GM10266 (cell line): ENCODE measurements around the gene PTPN6.

ENCODE experiments used
- DNase-seq: peaks from one replicate; pipeline ENCODE4 v3.0.0; 2012; ENCODE audit errors: extremely low spot score
- TF ChIP-seq, protein P1 (sequence below): IDR thresholded peaks from 2 replicates; pipeline ENCODE4 v1.5.1; 2012; ENCODE audit warnings: mild to moderate bottlenecking, low read depth; ENCODE audit not compliant: control insufficient read depth, insufficient read depth; ENCODE audit errors: missing control alignments

The PTPN6 gene

DNA sequence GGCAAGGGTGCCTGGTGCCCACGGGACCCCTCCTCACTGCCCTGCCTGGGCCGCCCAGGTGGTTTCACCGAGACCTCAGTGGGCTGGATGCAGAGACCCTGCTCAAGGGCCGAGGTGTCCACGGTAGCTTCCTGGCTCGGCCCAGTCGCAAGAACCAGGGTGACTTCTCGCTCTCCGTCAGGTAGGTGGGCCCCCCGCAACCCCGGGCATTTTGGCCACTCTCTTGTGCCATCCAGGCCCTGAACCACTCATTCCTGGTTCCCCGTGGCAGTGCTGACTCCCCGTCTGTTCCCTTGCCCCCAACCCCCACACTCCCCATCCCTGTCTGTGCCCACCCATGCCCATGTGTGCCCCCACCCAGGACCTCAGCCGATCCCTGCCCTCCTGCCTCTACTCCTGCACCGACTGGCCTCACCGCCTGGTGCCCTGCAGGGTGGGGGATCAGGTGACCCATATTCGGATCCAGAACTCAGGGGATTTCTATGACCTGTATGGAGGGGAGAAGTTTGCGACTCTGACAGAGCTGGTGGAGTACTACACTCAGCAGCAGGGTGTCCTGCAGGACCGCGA is 480 bp downstream of the PTPN6 start:
- DNase-seq = no peak
- TF ChIP-seq, protein P1, sequence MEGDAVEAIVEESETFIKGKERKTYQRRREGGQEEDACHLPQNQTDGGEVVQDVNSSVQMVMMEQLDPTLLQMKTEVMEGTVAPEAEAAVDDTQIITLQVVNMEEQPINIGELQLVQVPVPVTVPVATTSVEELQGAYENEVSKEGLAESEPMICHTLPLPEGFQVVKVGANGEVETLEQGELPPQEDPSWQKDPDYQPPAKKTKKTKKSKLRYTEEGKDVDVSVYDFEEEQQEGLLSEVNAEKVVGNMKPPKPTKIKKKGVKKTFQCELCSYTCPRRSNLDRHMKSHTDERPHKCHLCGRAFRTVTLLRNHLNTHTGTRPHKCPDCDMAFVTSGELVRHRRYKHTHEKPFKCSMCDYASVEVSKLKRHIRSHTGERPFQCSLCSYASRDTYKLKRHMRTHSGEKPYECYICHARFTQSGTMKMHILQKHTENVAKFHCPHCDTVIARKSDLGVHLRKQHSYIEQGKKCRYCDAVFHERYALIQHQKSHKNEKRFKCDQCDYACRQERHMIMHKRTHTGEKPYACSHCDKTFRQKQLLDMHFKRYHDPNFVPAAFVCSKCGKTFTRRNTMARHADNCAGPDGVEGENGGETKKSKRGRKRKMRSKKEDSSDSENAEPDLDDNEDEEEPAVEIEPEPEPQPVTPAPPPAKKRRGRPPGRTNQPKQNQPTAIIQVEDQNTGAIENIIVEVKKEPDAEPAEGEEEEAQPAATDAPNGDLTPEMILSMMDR = no peak

DNA sequence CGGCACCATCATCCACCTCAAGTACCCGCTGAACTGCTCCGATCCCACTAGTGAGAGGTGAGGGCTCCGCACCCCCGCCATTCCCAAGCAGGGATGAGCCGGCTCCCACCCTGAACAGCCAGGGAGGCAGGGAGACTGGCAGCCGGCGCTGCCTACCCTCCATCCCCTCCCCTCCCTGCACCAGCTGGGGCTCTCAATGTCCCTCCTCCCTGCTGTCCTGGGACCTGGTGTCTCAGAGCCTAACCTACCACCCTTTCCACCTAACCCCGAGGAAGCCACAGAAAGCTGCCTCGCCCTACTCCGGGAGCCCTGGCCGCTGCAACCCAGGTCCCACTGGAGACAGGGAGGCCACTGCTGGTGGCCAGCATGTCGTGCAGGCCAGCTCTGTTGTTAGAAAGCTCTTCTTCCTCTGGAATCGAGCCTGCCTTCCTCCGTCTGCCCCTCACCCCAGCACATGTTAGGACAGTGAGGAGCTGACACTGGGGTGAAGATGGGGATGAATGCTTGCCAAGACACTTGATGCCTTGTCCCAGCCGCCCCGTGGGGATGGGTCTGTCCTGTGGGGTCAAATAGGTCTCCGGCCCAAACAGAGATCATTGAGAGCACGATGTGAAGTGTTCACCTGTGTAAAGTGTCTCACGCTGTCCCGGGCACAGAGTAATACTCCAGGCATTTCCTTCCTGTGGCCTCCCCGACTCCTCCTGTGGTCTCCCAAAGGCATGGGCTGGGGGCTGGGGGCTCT is 1.1 kb downstream of the PTPN6 start:
- TF ChIP-seq, protein P1 = no peak
- DNase-seq = no peak

DNA sequence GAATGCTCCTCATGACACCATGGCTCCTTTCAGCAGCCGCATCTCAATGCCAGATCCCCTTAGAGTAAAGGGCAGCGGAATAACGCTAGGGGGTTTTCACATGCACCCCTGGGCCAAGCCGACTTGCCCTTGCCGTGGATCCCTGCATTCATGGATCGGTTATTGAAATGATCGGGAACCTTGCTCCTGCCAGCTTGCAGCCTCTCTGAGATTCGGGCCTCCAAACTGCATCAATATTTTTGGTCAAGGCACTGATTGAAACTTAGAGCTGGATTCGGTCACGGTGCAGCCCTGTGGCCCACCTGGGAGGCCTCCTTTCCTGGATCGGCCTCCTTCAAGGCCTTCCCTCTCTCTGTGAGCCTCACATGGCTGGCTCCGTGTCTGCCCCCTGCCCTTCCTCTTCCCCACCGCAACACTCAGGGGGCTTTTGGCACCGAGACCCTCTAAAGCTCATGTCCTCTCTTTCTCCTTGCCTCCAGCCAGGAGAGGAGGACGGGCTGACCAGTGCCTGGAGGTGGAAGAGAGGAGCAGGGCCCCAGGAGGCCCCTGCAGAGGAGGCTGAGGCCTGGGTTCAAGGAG is 1.8 kb downstream of the PTPN6 start:
- TF ChIP-seq, protein P1 = no peak
- no peak for DNase-seq

DNA sequence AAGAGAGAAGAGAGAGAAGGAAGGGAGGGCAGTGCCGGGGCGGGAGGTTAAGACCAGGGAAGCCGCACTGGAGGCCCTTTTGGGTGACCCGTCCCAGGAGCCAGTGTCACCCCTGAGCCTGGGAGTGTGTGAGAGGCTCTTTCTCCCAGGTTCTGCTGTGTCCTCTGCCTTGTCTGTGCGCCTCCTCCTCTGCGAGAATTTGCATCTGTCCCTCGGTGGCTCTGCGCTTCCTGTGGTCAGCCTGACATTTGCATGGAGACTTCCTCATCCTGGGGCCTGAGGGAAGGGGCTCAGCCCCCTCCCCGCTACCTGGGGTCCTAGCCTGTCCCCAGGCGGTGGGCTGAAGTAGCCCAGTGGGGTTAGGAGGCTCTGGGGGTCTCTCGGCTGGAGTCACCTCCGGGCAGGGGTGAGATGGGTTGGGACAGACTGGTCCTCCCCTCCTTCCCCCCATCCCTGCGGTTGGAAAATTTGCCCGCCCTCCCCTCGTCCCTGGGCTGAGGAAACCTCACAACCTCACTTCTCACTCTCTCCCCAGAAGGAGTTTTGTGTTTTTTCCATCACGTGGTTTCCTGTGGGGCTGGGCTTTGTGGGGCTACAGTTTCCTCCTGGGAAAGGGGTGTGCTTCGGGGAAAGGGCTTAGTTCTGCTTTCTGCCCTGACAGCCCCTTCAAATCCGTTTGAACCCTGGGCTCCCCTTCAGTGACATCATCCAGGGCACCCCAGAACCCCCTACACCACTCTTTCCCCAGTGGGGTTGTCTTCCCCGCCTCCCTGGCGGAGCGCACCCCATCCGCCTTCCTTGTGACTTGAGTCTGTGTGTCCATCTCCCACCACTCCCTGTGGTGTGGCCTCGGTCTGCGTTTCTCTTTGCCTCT is 2.5 kb downstream of the PTPN6 start:
- TF ChIP-seq, protein P1 = no peak
- peak; percentile 82 for DNase-seq

DNA sequence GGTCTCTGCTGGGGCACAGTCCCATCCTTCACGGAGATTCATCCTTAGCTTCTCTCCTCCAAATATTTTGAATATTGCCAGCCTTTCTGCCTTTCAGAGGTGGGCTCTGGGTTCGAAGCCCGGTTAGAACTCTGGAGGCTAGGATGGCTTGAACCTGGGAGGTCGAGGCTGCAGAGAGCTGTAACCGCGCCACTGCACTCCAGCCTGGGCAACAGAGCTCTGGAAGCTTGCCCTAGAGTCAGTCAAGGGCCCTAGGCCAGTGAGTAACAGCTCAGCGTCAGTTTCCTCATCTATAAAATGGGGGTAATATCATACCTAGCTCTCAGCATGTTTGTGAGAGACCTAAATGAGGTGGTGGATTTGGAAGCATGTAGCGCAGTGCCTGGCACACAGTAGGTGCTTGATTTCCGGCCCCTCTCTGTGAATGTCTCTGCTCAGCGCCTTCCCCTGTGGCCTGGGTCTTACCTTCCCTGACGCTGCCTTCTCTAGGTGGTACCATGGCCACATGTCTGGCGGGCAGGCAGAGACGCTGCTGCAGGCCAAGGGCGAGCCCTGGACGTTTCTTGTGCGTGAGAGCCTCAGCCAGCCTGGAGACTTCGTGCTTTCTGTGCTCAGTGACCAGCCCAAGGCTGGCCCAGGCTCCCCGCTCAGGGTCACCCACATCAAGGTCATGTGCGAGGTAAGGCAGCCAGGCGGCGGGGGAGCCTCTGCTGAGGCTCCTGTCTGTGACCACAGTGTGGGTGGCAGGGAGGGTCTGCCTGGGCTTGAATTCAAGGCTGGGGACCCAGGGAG is 3.4 kb downstream of the PTPN6 start:
- no peak for DNase-seq
- TF ChIP-seq, protein P1 = no peak

DNA sequence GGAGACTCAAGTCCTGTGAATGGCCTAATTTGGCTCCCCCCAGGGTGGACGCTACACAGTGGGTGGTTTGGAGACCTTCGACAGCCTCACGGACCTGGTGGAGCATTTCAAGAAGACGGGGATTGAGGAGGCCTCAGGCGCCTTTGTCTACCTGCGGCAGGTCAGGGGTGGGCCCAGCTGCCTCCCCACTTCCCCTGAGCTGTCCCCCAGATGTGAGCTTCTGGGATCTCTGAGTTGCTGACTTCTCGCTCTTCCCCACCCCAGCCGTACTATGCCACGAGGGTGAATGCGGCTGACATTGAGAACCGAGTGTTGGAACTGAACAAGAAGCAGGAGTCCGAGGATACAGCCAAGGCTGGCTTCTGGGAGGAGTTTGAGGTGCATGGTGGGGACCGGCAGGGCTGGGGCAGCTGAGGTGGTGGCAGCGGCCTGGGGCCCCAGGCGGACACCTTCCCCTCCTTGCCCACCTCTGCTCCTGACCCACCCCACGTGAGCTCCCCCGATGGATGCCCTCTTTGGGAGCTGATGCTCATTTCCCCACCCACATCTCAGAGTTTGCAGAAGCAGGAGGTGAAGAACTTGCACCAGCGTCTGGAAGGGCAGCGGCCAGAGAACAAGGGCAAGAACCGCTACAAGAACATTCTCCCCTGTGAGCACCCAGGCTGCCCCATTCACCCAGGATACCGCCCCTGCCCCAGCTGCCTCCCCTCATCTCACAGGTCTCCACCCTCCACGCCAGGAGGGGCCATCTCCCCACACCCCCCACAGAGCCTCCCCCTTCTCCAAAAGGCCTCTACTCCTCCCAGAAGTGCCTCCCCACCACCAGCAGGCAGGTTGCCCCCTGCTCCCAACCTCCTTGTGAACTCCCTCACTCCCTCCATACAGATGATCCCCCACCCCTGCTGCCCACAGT is 4.2 kb downstream of the PTPN6 start:
- DNase-seq = no peak
- TF ChIP-seq, protein P1 = no peak
